Adipocyte (in vitro differentiated cells): ENCODE results near the gene MDM4.
"Not testable (repeated sequence)": the region's sequence is repeated elsewhere in the genome, so short reads cannot be mapped to it uniquely, and the experiment has no call there.

Experiments
- DNase-seq: peaks from one replicate; pipeline ENCODE4 v3.0.0-alpha.2; 2015; ENCODE audit warnings: low read depth
- H3K27me3 ChIP-seq: replicated peaks from 2 replicates; pipeline ENCODE4 v1.7.0; 2013; ENCODE audit warnings: mild to moderate bottlenecking, low read length, moderate library complexity; ENCODE audit not compliant: control insufficient read depth, insufficient read depth
- H3K36me3 ChIP-seq: 2 replicates; pipeline ENCODE4 v1.7.0; 2013; ENCODE audit warnings: low read length, mild to moderate bottlenecking, moderate library complexity; ENCODE audit not compliant: control insufficient read depth, insufficient read depth, severe bottlenecking
- H3K4me1 ChIP-seq: 2 replicates; pipeline ENCODE4 v1.7.0; 2013; ENCODE audit warnings: mild to moderate bottlenecking, low read length, moderate library complexity; ENCODE audit not compliant: control insufficient read depth, insufficient read depth
- H3K4me3 ChIP-seq: 2 replicates; pipeline ENCODE4 v1.7.0; 2013; ENCODE audit warnings: mild to moderate bottlenecking, low read length, moderate library complexity
- H3K9ac ChIP-seq: 2 replicates; pipeline ENCODE4 v1.7.0; 2013; ENCODE audit warnings: mild to moderate bottlenecking, low read length, moderate library complexity
- H3K9me3 ChIP-seq: 2 replicates; pipeline ENCODE4 v1.7.0; 2013; ENCODE audit warnings: mild to moderate bottlenecking, low read length, moderate library complexity; ENCODE audit not compliant: control insufficient read depth

Gene MDM4

GRCh38 chr1:204549313-204549712, 33.1 kb downstream of the MDM4 start:
- Histone ChIP-seq H3K4me3 (no peak overlapping the region), H3K36me3 (peaks cover 76% of the 10 kb centered on the region), H3K4me1 (peaks cover 7% of the 10 kb centered on the region), H3K9me3 (no peaks in the 10 kb centered on the region), H3K9ac (no peak overlapping the region), H3K27me3 (no peaks in the 10 kb centered on the region)
- DNase-seq: no peak

GRCh38 chr1:204550926-204551325, 34.7 kb downstream of the MDM4 start:
- H3K4me3 ChIP-seq: no peak overlapping the region
- no peaks in the 10 kb centered on the region for H3K27me3 ChIP-seq
- no peak overlapping the region for H3K9ac ChIP-seq
- H3K9me3 ChIP-seq: no peaks in the 10 kb centered on the region
- DNase-seq: no peak
- peaks cover 63% of the 10 kb centered on the region for H3K36me3 ChIP-seq
- no peaks in the 10 kb centered on the region for H3K4me1 ChIP-seq

- no peak for DNase-seq
- Histone ChIP-seq H3K9ac (no peak overlapping the region), H3K36me3 (peaks cover 20% of the 10 kb centered on the region), H3K27me3 (no peaks in the 10 kb centered on the region), H3K4me1 (no peaks in the 10 kb centered on the region), H3K4me3 (no peak overlapping the region), H3K9me3 (no peaks in the 10 kb centered on the region)
These were observed 40.3 kb downstream of the MDM4 start for GRCh38 chr1:204556458-204557052.

- Histone ChIP-seq H3K9ac (no peak overlapping the region), H3K27me3 (no peaks in the 10 kb centered on the region), H3K9me3 (no peaks in the 10 kb centered on the region), H3K4me3 (no peak overlapping the region), H3K36me3 (peaks cover 19% of the 10 kb centered on the region), H3K4me1 (no peaks in the 10 kb centered on the region)
- DNase-seq: no peak
These were observed 42.3 kb downstream of the MDM4 start for GRCh38 chr1:204558467-204558866.

- H3K9ac ChIP-seq, H3K4me3 ChIP-seq, DNase-seq, H3K27me3 ChIP-seq, H3K4me1 ChIP-seq, H3K9me3 ChIP-seq: not testable (repeated sequence)
- H3K36me3 ChIP-seq: peaks cover 24% of the 10 kb centered on the region
These were observed 43.8 kb downstream of the MDM4 start for GRCh38 chr1:204560002-204560401.

GRCh38 chr1:204560590-204561150, 44.5 kb downstream of the MDM4 start:
- peaks cover 4% of the 10 kb centered on the region for H3K4me1 ChIP-seq
- H3K27me3 ChIP-seq: no peaks in the 10 kb centered on the region
- H3K36me3 ChIP-seq: peaks cover 24% of the 10 kb centered on the region
- no peak overlapping the region for H3K4me3 ChIP-seq
- H3K9ac ChIP-seq: no peak overlapping the region
- no peaks in the 10 kb centered on the region for H3K9me3 ChIP-seq
- DNase-seq: no peak

GRCh38 chr1:204562075-204562990, 46.1 kb downstream of the MDM4 start:
- Histone ChIP-seq H3K4me3 (no peak overlapping the region), H3K9ac (no peak overlapping the region), H3K27me3 (no peaks in the 10 kb centered on the region), H3K9me3 (no peaks in the 10 kb centered on the region), H3K4me1 (peaks cover 4% of the 10 kb centered on the region), H3K36me3 (peaks cover 30% of the 10 kb centered on the region)
- no peak for DNase-seq

- Histone ChIP-seq H3K27me3 (no peaks in the 10 kb centered on the region), H3K4me1 (peaks cover 4% of the 10 kb centered on the region)
These were observed 47.1 kb downstream of the MDM4 start for GRCh38 chr1:204563307-204563706.

GRCh38 chr1:204563780-204564179, 47.6 kb downstream of the MDM4 start:
- no peak overlapping the region for H3K4me3 ChIP-seq
- H3K9me3 ChIP-seq: no peaks in the 10 kb centered on the region
- peaks cover 7% of the 10 kb centered on the region for H3K4me1 ChIP-seq
- peaks cover 29% of the 10 kb centered on the region for H3K36me3 ChIP-seq
- H3K27me3 ChIP-seq: no peaks in the 10 kb centered on the region
- no peak overlapping the region for H3K9ac ChIP-seq
- DNase-seq: no peak

More at GRCh38 chr1:204563307-204563706, 47.1 kb downstream of the MDM4 start:
- H3K4me3 ChIP-seq: no peak overlapping the region
- peaks cover 30% of the 10 kb centered on the region for H3K36me3 ChIP-seq
- no peak for DNase-seq
- H3K9me3 ChIP-seq: no peaks in the 10 kb centered on the region
- no peak overlapping the region for H3K9ac ChIP-seq

- Histone ChIP-seq H3K9me3 (no peaks in the 10 kb centered on the region), H3K36me3 (peaks cover 19% of the 10 kb centered on the region), H3K27me3 (no peaks in the 10 kb centered on the region), H3K4me3 (no peak overlapping the region), H3K4me1 (peaks cover 13% of the 10 kb centered on the region), H3K9ac (no peak overlapping the region)
- no peak for DNase-seq
These were observed 48.6 kb downstream of the MDM4 start for GRCh38 chr1:204564835-204565234.
